ENCODE data around the gene RPL10. TPM values are rescaled to one million over a fixed set of nuclear protein-coding genes. Genes with fewer than 3 reads are reported as not detected.

Gene RPL10
- total and polyA plus RNA-seq, 2 of the 8 experiments (the other 6 are each of a cell fraction or from before 2014, with no cell fraction given): 2,633 to 4,293 TPM

GRCh38 chrX:154401918-154402621 lies 3.9 kb downstream of the RPL10 start:
- no peak overlapping the region for H2BK15ac ChIP-seq (ENCODE audit: low read length)
- H3K4me2 ChIP-seq (ENCODE audit: insufficient read depth in 1 of 2, low read depth in 2 of 2, low read length in 2 of 2): no peak overlapping the region
- peaks cover 6% of the 10 kb centered on the region; the same call in 1 of the 2 replicates for H3K23me2 ChIP-seq (ENCODE audit: low read depth, low read length)
- no peak overlapping the region for H2BK20ac ChIP-seq (ENCODE audit: low read length)
- no peak overlapping the region for H4K91ac ChIP-seq (replicated peaks; ENCODE audit: insufficient read length, low read length)
- no peak overlapping the region for H2BK120ac ChIP-seq (replicated peaks; ENCODE audit: low read depth, low read length)
- no peak overlapping the region for H3K9ac ChIP-seq (replicated peaks in 1 of 4; ENCODE audit: extremely low read depth in 1 of 4, low read depth in 3 of 4, low read length in 3 of 4)
- no peak overlapping the region for H4K5ac ChIP-seq (ENCODE audit: insufficient read length, low read depth, low read length)
- H2BK5ac ChIP-seq (ENCODE audit: low read depth, low read length): no peak overlapping the region
- H3K9me3 ChIP-seq (ENCODE audit: insufficient read depth in 2 of 2, low read depth in 1 of 2, low read length in 1 of 2): no peaks in the 10 kb centered on the region
- no peak overlapping the region for H2AK5ac ChIP-seq (ENCODE audit: low read depth, low read length)
- H4K8ac ChIP-seq (ENCODE audit: extremely low read depth, insufficient read depth, low read length): no peak overlapping the region
- no peak for DNase-seq (ENCODE audit: low read depth in 1 of 2, low spot score in 2 of 2)
- H3K18ac ChIP-seq (ENCODE audit: extremely low read depth, low read length): no peak overlapping the region
- peaks cover 3 to 4% of the 10 kb centered on the region in 2 experiments for H4K20me1 ChIP-seq (replicated peaks in 1 of 2; ENCODE audit: control insufficient read depth in 1 of 2, insufficient read depth in 2 of 2, low read length in 2 of 2)
- peaks cover 0 to 6% (median 0%) of the 10 kb centered on the region in 4 experiments; a peak in 2 of 7 replicates for H3K4me1 ChIP-seq (replicated peaks in 1 of 4; ENCODE audit: control insufficient read depth in 3 of 4, insufficient read depth in 4 of 4, low read length in 3 of 4)
- H3K4ac ChIP-seq (replicated peaks; ENCODE audit: insufficient read length, low read depth, low read length): no peak overlapping the region
- TF ChIP-seq CHD2 (IDR thresholded peaks at IDR 0.05; ENCODE audit: low read length): peak; percentile 43; the same call in 1 of the 2 replicates
- TF ChIP-seq POLR2AphosphoS5 (IDR thresholded peaks at IDR 0.05; ENCODE audit: low read depth, low read length): peak; percentile 89
- TF ChIP-seq POLR2A (IDR thresholded peaks at IDR 0.05; ENCODE audit: control extremely low read depth in 1 of 2, low read depth in 2 of 2, low read length in 2 of 2): peak in 1 of 2 experiments; percentile 52; a peak in 2 of 3 replicates
- no peak for TF ChIP-seq CTBP2 (IDR thresholded peaks at IDR 0.05; ENCODE audit: borderline replicate concordance, insufficient read depth, insufficient read length, low read length)
- ChIA-PET POLR2A (ENCODE audit: partially characterized antibody) (interaction anchor here (0.7 to 8.4 kb wide), 19 partner anchors 7 to 137 kb away, joined by 3 to 124 read pairs (median 4); partner anchors contain the start of genes DNASE1L1, EMD, FLNA and PLXNA3), CTCF (ENCODE audit: partially characterized antibody) (interaction anchor here (0.8 kb wide), 1 partner anchor 28 kb away, joined by 3 read pairs; no protein-coding TSS in a partner anchor)
- H3K56ac ChIP-seq (replicated peaks; ENCODE audit: insufficient read length, low read depth, low read length): no peak overlapping the region
- no peak overlapping the region for H2AFZ ChIP-seq (ENCODE audit: low read length)
- 79% methylated on average over 5 of the region's 6 CpGs; no CpG with 5 or more reads in 1 of the 2 experiments for WGBS, 2 experiments (ENCODE audit: extremely low coverage in 1 of 2, insufficient coverage in 1 of 2, insufficient read length in 1 of 2, insufficient replicate concordance in 2 of 2, low coverage in 1 of 2, low lambda C conversion rate in 2 of 2, missing lambda C conversion rate in 1 of 2)
- no peak overlapping the region for H3K4me3 ChIP-seq (ENCODE audit: extremely low read depth in 1 of 4, insufficient read depth in 2 of 4, low read depth in 3 of 4, low read length in 4 of 4)
- no peaks in the 10 kb centered on the region for H3K27me3 ChIP-seq (replicated peaks in 1 of 4; ENCODE audit: control insufficient read depth in 3 of 4, extremely low read depth in 1 of 4, insufficient read depth in 3 of 4, low read length in 3 of 4)
- no peak overlapping the region for H3K23ac ChIP-seq (ENCODE audit: insufficient read length)
- peaks cover 13 to 25% (median 19%) of the 10 kb centered on the region in 4 experiments for H3K36me3 ChIP-seq (ENCODE audit: control insufficient read depth in 2 of 4, insufficient read depth in 4 of 4, low read length in 3 of 4)
- peaks cover 0 to 15% of the 10 kb centered on the region in 2 experiments; a peak in 2 of 4 replicates for H3K79me2 ChIP-seq (ENCODE audit: control insufficient read depth in 1 of 2, insufficient read depth in 2 of 2, low read length in 2 of 2)
- H3K27ac ChIP-seq (ENCODE audit: low read depth, low read length): no peak overlapping the region
- no peak overlapping the region for H2BK12ac ChIP-seq (ENCODE audit: low read depth, low read length)
- no peaks in the 10 kb centered on the region for H3K79me1 ChIP-seq (ENCODE audit: low read depth, low read length)
- FAIRE-seq: no peak
- H3K14ac ChIP-seq (ENCODE audit: insufficient read length): no peak overlapping the region
